DMS153 treated with DMSO at 0.1 percent for 48 hours (cell line): ENCODE measurements around the gene ERC2.
A peak's percentile ranks its signal among the peaks of the same experiment; 100 is the strongest.

Source experiments
- DNase-seq: peaks from one replicate; lab custom pipeline; 2025; ENCODE audit not compliant: unreplicated experiment; lab: John Stamatoyannopoulos, UW

ERC2 gene

GRCh38 chr3:55724821-55725220 is 743.4 kb downstream of the ERC2 start:
- no peak for DNase-seq

DNA sequence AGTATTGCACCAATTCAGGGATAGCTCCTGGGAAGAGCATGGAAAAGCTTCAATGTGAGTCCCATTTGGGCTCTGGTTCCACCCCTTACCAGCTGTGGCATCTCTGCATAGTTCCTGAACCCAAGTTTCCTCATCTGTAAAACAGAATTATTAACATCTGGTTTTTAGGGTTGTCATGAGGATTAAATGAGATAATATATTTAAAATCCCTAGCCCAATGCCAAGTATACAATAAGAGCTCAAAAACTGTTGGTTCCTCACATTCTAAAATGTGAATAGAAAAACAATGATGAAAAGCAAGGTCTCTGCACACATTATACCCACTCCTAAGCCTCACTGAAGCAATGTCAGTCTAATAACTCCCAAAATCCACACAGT is 743.9 kb downstream of the ERC2 start:
- DNase-seq = no peak

GRCh38 chr3:55723653-55724406 is 744.4 kb downstream of the ERC2 start:
- no peak for DNase-seq

DNA sequence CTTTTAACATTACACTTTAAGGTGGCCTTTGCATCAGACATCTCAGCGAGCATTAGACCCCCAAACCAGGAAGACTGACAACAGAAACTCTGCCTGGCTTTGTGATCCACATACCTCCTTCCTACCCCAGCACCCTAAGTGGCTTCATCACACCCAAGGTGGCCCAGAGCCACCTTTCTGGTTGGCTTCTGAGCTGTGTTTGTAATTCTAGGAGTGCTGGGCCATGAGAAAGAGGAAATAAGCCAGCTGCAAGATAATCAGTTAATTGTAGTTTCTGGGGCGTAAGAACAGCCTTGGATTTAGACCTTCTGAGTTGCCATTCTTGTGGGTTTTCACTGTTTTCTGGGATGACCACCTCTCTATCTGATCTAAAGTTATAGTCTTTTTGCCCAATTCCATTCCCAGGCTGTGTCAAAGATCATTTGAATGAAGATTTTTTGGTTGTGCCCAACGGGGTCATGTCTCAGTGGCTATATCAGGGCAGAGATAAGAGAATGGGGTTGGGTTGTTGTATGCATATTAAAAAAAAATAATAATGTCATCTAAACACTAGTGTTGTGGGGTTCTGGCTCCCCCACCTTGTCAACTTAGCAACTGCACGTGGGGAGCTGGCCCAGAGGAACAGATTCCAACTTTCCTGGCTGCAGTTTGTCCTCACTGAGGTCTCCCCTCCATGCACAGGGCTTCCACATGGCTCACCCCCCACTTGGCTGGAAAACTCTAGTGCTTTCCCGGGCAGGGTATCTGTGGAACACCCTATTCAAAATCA is 746.4 kb downstream of the ERC2 start:
- no peak for DNase-seq

GRCh38 chr3:55720614-55721013 is 747.7 kb downstream of the ERC2 start:
- no peak for DNase-seq

DNA sequence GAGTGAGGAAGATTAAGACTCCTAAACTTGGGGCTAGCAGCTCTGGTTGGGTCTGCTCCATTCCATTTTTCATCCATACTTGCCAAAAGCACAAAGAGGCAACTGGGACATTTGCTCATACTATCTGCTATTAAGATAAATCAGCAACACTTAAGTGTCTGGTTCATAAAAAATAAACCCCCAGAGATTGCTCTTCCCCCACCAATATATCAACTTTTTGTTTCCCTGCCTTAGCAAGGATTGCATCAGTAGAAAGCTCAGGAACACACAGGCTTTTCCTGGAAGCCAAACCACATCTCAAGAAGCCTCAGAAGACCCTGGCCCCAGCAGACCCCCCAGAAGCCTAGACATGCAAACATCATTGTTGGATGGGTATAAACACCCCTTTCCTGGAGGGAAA is 748.8 kb downstream of the ERC2 start:
- DNase-seq = no peak

- no peak for DNase-seq
Observed at GRCh38 chr3:55719006-55719405, 749.3 kb downstream of the ERC2 start.

DNA sequence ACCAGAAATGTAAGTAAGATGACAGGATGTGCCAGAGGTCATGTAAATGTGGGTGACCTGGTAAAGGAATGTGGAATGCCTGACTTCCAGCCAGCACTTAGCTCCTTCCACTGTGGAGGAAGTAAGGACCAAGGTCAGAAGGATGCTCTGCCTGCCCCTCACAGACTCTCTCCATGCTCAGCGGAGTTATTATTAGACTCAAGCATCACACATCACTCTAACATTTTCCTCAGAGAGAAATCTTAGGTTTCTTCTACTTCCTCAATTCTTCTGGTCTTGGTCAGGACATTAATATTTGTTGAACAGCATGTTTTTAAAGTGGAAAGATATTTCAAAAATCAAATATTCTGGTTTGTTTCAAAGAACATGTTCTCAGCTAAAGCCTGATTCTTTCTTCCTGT is 749.7 kb downstream of the ERC2 start:
- DNase-seq = no peak

- DNase-seq = no peak
Observed at GRCh38 chr3:55718074-55718473, 750.2 kb downstream of the ERC2 start.

- DNase-seq = no peak
Observed at GRCh38 chr3:55717481-55717880, 750.8 kb downstream of the ERC2 start.

DNA sequence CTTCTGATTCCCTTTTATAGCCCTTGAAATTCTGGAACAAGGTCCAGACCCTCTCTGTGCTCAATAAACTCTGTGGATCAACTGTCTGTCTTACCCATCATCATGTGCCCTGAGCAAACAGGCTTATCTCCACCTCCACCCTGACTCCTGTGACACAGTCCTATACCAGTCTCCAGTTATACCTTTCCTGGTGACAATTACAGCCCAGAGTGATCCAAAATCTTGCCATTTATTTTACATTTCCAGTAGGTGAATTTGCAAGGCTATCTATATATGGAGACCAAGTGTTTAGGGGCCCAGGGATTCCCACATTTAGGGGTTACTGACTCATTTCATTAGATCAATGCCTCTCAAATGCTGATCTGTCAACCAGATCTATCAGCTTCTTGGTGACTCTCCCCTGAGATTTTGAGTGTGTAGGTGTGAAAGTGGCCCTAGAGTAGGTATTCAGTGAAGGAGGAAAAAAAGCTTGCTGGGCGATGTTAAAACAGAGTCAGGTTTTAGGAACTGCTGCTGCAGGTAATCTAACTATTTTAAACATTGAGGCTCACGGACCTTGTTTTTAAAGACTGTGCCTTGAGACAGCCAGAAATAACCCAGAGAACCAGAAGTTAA is 751.5 kb downstream of the ERC2 start:
- DNase-seq = no peak

DNA sequence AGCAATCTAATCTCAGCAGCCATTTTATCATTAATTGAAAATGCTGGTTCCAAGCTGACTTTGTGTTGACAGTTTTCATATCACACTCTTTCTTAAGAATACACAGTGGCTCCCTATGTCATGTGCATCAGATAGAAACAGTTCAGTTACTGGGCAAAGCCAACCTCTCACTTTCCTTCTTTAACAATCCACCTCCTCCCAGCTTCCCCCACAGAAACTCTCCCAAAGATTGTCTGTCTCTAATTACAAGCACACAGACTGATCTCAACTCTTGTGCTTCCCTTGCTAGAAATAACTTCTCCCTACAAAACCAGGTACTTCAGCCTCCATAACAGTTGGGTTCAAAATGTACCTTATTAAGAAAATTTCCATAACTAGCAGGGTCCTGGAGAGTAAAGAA is 752.2 kb downstream of the ERC2 start:
- no peak for DNase-seq

DNA sequence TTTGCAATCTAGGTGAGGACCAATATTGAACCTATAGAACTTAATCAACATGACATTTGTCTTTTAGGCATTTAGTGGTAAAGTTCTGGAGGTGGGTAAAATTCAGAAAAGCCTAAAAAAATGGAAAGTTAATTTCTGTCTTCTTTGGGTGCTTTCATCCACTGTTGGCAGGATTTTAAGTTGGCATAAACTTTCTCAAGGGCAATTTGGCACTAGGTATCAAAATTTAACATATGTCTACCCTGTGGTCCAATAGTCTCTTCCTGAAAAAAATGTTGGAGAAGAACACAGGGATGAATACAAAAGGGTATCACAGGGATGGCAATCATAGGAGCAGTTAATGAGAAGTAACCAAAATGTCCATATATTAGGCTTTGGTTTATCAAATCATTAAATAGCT is 754.2 kb downstream of the ERC2 start:
- DNase-seq = no peak

DNA sequence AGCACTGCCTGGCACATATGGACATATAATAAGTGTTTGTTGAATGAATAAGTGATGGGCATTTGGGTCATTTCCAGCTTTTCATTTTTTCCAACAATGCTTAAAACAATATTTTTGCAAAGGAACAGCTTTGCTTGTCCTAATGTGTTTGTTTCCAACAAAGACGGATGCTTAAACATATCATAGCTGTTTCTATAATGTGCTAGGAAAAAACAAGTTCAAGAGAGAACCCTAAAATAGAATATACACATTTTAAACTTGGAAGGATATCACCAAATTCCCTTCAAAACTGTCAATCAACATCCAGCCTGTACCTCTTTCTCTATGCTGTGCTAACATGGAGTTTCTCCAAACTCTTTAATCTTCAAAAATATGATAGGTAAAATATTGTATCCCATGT is 756.6 kb downstream of the ERC2 start:
- no peak for DNase-seq

- no peak for DNase-seq
Observed at GRCh38 chr3:55709411-55710012, 758.8 kb downstream of the ERC2 start.

GRCh38 chr3:55708921-55709320 is 759.3 kb downstream of the ERC2 start:
- no peak for DNase-seq

DNA sequence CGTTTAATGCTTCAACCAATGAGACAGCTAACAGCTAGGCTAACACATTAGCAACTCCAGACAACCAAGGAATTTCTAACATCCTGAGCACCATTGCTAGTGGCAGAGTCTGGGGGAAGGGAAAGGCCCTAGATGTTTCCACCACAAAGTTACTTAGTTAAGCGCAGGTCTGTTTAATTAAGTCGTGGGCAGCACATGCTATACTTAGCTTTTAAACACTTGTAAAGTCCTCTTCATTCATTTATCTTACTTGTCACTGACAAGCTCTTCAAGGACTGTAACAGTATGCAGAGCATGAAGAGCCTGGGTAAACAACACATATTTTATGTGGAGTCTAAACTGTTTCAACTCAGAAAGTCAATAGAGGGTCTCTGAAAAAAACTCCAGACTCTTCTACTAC is 760.0 kb downstream of the ERC2 start:
- no peak for DNase-seq

- no peak for DNase-seq
Observed at GRCh38 chr3:55704521-55704920, 763.7 kb downstream of the ERC2 start.

GRCh38 chr3:55702822-55703221 is 765.4 kb downstream of the ERC2 start:
- no peak for DNase-seq

DNA sequence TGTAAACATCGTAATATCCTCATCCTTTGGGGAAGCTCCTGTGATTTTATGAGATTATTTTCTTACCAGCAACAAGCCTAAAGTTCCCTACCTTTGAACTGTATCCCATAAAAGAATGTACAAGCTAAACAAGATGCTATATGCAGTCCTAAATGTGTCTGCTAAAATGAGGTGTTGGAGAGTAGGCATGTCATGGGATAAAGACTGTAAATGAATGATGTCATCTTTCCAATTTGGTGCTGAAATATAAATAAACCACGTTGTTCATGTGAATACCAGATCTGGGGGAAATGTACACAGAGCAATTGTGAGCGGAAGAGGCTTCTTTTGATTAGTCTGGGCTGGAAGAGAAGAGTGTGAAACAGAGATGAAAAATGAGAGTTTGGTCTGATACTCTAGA is 766.3 kb downstream of the ERC2 start:
- peak; percentile 3 for DNase-seq

DNA sequence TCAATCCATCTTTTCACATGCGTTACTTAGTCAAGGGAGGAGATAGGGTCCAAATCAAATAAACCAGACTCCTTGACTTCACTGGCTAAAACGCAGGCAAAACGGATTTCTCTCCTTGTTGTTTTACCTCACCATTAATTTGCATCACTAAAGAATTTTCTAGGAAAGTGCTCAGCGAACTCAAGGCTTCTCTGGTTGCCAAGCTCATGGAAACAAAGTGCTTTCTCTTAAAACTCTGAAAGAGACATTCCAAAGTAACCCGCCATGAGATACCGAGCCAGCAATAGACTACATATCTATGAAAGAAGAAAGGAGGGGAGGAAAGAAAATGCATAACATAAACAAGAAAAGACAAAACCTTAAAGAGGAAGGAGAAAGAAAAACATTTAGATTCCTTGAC is 769.4 kb downstream of the ERC2 start:
- DNase-seq = no peak
